ENCODE measurements around the gene KDM1B. TPM values are rescaled to one million over a fixed set of nuclear protein-coding genes. Genes with fewer than 3 reads are reported as not detected.

KDM1B gene
- total RNA-seq, 4 donors from 2014 or later, result 10.3 to 13.2 (median 11.7) TPM

DNA sequence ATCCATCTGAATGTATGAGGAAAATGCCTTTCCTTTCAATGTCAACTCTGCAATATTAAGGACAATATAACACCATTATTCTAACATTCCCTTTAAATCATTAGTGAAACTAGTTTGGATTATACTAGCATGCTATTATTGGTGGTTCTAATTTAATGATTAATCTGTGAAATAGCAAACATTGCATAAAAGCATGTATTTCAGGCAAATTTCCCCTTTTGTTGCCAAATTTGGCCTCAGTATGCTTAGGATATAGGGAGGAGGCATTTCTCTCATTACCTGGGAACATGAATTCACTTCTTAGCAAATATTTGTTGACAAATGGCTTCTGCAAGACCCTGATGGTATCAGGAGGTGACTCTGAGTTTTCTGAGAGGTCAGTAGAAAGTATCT lies 1.9 kb upstream of the KDM1B start:
- H3K27ac ChIP-seq (replicated peaks in 1 of 4), result no peak overlapping the region
- H3K4me3 ChIP-seq, result no peak overlapping the region
- peaks cover 0 to 5% (median 2%) of the 10 kb centered on the region in 4 donors for H3K36me3 ChIP-seq
- TF ChIP-seq EP300 (IDR thresholded peaks at IDR 0.05), result no peak
- TF ChIP-seq, protein P1, sequence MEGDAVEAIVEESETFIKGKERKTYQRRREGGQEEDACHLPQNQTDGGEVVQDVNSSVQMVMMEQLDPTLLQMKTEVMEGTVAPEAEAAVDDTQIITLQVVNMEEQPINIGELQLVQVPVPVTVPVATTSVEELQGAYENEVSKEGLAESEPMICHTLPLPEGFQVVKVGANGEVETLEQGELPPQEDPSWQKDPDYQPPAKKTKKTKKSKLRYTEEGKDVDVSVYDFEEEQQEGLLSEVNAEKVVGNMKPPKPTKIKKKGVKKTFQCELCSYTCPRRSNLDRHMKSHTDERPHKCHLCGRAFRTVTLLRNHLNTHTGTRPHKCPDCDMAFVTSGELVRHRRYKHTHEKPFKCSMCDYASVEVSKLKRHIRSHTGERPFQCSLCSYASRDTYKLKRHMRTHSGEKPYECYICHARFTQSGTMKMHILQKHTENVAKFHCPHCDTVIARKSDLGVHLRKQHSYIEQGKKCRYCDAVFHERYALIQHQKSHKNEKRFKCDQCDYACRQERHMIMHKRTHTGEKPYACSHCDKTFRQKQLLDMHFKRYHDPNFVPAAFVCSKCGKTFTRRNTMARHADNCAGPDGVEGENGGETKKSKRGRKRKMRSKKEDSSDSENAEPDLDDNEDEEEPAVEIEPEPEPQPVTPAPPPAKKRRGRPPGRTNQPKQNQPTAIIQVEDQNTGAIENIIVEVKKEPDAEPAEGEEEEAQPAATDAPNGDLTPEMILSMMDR (IDR thresholded peaks at IDR 0.05), result no peak
- no peak for TF ChIP-seq POLR2AphosphoS5 (IDR thresholded peaks at IDR 0.05)
- no peak for TF ChIP-seq POLR2A (IDR thresholded peaks at IDR 0.05; ENCODE audit: low read depth)
- intact Hi-C loops (cut with DNase I), result loop anchor here (10.0 kb wide), 1 partner anchor 449 kb away; the partner anchor contains the start of gene NUP153
- H3K4me1 ChIP-seq, result peaks cover 15 to 25% (median 22%) of the 10 kb centered on the region in 4 donors
- no peak for DNase-seq (ENCODE audit: extremely low spot score)
- no peaks in the 10 kb centered on the region for H3K27me3 ChIP-seq
- H3K9me3 ChIP-seq, result no peaks in the 10 kb centered on the region

DNA sequence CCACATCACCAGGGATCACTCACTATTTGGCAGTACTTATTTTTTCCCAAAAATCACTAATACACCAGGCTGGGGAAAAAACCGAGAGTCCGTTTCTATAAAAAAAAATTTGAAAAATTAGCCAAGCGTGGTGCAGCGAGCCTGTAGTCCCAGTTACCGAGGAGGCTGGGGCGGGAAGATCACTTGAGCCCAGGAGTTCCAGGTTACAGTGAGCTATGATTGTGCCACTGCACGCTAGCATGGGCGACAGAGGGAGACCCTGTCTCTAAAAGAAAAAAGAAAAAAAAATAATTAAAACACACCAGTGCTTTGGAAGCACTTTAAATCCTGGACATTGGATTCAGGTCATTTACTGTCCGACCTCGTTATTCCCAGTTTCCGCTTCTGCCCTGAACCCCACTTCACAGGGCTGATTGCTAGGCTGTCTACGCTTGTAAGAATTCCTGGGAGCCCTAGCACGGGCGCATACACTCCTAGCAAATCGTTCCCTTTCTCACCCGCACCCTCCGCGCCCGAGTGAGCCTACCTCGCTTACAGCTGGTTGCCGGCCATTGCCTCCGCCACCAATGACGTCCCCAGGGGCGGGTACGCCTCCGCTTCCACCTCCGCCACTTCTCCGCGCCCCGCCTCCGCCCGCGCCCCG lies 594 bp upstream of the KDM1B start, which contains the start of gene TPMT:
TSS of gene TPMT (minus strand) at position 571 of the 643 bp plus-strand sequence. CDS start 5,950 bp downstream, outside the sequence.
- WGBS, result 0% methylated on average over 18 of the region's 34 CpGs
- Histone ChIP-seq H3K27ac (replicated peaks in 1 of 4) (peak within 1 kb of the TSS; percentile 83 to 92 (median 86)), H3K4me1 (peaks cover 15 to 25% (median 22%) of the 10 kb centered on the region in 4 donors), H3K9me3 (no peaks in the 10 kb centered on the region), H3K4me3 (peak within 1 kb of the TSS; percentile 92 to 94 (median 93)), H3K36me3 (peaks cover 0 to 3% (median 0%) of the 10 kb centered on the region in 4 donors), H3K27me3 (no peaks in the 10 kb centered on the region)
- intact Hi-C loops (cut with DNase I), result loop anchor here (5.0 to 10.0 kb wide), 2 partner anchors 108 to 450 kb away; partner anchors contain the start of genes DEK and NUP153
- TF ChIP-seq POLR2AphosphoS5 (IDR thresholded peaks at IDR 0.05) (peak; percentile 77 to 94), POLR2A (IDR thresholded peaks at IDR 0.05; ENCODE audit: low read depth) (peak; percentile 56), EP300 (IDR thresholded peaks at IDR 0.05) (no peak)
- TF ChIP-seq, protein P1 (IDR thresholded peaks at IDR 0.05), result no peak
- no peak for DNase-seq (ENCODE audit: extremely low spot score)

DNA sequence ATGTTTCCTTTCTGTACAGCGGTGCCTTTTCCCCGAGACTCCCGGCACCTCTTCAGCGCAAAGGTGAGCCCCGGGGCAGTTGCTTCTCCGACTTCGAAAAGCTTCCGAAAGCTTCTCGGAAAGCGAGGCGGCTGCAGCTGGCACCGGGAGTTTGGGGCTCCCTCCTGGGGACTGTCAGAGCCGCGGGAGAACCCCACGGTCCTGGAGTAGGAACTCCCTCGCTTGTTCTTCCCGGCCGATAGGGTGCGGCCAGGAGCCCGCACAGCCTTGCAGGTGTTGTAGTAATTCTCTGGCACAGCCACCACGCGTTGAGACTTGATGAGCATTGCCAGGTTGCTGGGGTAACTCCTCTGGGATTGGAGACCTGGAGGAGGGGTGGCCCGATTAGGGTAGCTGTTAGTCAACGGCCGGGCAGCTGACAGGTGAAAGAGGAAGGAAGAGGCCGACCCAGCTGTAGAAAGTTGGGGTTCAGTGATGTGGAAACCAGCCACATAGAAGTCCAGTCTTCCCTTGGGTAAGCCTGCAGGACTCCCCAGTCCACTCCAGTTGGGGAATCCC lies 721 bp downstream of the KDM1B start:
- intact Hi-C loops (cut with DNase I), result loop anchor here (5.0 to 10.0 kb wide), 2 partner anchors 106 to 451 kb away; partner anchors contain the start of genes DEK and NUP153
- H3K27ac ChIP-seq (replicated peaks in 1 of 4), result peak overlapping the region; percentile 83 to 92 (median 86)
- H3K4me3 ChIP-seq, result peak overlapping the region; percentile 92 to 94 (median 93)
- no peaks in the 10 kb centered on the region for H3K9me3 ChIP-seq
- peaks cover 0 to 15% (median 6%) of the 10 kb centered on the region in 4 donors for H3K36me3 ChIP-seq
- H3K4me1 ChIP-seq, result peaks cover 15 to 25% (median 22%) of the 10 kb centered on the region in 4 donors
- TF ChIP-seq, protein P1 (IDR thresholded peaks at IDR 0.05), result peak in 1 of 3 experiments; percentile 28
- TF ChIP-seq POLR2AphosphoS5 (IDR thresholded peaks at IDR 0.05) (no peak), POLR2A (IDR thresholded peaks at IDR 0.05; ENCODE audit: low read depth) (no peak)
- DNase-seq (ENCODE audit: extremely low spot score), result peak; percentile 93
- 2% methylated on average over 19 of the region's 26 CpGs for WGBS
- H3K27me3 ChIP-seq, result no peaks in the 10 kb centered on the region

DNA sequence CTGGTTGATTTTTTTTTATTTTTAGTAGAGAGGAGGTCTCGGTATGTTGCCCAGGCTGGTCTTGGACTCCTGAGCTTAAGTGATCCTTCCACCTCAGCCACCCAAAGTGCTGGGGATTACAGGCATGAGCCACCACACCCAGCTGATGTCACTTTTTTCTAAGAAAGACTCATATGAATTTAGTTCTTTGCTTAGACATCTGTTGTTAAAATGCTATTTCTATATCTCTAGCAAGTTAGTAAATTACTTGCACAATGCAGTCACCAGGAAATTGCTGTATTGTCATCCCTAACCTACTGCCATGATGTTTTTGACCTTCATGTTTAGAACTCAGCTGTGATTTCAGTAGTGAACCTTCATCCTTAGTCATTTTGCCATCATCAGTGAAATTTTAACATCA lies 5.7 kb downstream of the KDM1B start:
- no peak for DNase-seq (ENCODE audit: extremely low spot score)
- Histone ChIP-seq H3K9me3 (no peaks in the 10 kb centered on the region), H3K27me3 (no peaks in the 10 kb centered on the region), H3K36me3 (peaks cover 15 to 61% (median 38%) of the 10 kb centered on the region in 4 donors), H3K4me1 (peaks cover 5 to 9% (median 7%) of the 10 kb centered on the region in 4 donors), H3K27ac (replicated peaks in 1 of 4) (no peak overlapping the region), H3K4me3 (no peak overlapping the region)
- TF ChIP-seq POLR2A (IDR thresholded peaks at IDR 0.05; ENCODE audit: low read depth) (no peak), EP300 (IDR thresholded peaks at IDR 0.05) (no peak), POLR2AphosphoS5 (IDR thresholded peaks at IDR 0.05) (no peak)
- TF ChIP-seq, protein P1 (IDR thresholded peaks at IDR 0.05), result no peak
- WGBS, result 83% methylated on average over 1 of the region's 1 CpG
- intact Hi-C loops (cut with DNase I), result no loop called here

Measured in esophagus muscularis mucosa (tissue), 4 donors.